Amniotic epithelial cell (primary cell): ENCODE measurements around the gene ZNF500.
"Not testable (repeated sequence)": the region's sequence is repeated elsewhere in the genome, so short reads cannot be mapped to it uniquely, and the experiment has no call there.

ENCODE experiments used
- DNase-seq: peaks from one replicate; pipeline ENCODE4 v3.0.0-alpha.2; 2010; ENCODE audit warnings: low read depth

ZNF500 gene

DNA sequence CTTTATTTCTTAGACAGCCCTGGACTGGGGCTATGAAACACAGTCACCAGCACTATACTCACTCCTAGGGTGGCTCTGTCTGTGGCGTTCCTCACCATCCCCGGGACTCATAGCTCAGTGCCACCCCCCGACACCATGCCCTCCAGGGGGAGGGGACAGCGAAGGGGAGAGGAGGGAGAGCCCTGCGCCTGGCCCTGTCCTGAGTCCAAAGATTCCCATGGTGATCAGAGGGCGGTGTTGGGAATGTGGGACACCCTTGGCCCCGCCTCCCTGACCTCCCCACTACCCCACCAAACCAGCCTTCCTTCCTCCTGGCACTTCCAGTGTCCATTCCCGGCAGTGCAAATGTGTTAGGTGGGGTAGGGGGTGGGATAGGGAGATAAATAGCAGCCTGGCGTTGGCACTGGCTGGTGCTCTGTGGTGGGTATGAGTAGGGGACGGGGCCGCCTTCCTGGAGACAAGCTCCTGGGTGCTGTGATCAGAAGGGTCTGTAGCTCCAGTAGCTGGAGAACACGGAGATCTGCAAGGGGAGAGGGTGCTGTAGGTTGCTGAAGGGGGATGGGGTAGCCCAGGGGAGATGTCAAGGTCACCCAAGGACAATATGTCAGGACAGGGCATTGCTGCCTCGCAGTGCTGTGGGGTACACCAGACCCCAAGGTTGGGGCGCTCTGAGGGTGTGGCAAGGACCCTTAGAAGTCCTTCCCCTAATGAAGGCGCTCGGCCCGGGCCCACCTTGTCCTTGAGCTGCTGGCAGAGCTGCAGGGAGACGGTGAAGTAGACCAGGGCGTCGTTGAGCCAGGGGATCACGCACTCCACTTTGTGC lies 30.2 kb upstream of the ZNF500 start:
- DNase-seq = no peak

DNA sequence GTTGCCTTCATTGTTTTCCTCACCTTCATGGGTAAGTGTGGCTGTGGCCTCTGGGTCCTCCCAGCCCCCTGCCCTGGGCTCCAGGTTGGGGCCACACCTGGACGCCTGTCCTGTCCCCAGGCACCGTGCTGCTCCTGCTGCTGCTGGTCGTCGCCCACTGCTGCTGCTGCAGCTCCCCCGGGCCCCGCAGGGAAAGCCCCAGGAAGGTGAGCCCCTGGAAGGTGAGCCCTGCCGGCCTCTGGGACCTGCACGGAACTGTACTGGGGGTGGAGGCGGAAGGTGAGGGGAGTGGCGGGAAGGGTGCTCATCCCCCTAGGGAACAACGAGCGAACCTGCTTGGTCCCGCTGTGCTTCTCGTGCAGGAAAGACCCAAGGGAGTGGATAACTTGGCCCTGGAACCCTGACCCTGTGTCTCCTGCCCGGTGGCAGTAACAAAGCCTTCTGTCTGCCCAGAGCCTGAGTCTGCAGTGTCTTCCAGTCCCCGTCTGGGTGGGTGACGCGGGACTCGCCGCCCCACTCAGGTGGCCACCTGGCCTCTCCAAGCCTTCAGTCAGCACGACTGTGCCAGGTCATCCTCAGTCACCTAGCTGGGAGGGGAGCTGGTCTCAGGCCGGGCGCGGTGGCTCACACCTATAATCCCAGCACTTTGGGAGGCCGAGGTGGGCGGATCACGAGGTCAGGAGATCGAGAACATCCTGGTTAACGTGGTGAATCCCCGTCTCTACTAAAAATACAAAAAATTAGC lies 29.0 kb upstream of the ZNF500 start:
- no peak for DNase-seq

DNA sequence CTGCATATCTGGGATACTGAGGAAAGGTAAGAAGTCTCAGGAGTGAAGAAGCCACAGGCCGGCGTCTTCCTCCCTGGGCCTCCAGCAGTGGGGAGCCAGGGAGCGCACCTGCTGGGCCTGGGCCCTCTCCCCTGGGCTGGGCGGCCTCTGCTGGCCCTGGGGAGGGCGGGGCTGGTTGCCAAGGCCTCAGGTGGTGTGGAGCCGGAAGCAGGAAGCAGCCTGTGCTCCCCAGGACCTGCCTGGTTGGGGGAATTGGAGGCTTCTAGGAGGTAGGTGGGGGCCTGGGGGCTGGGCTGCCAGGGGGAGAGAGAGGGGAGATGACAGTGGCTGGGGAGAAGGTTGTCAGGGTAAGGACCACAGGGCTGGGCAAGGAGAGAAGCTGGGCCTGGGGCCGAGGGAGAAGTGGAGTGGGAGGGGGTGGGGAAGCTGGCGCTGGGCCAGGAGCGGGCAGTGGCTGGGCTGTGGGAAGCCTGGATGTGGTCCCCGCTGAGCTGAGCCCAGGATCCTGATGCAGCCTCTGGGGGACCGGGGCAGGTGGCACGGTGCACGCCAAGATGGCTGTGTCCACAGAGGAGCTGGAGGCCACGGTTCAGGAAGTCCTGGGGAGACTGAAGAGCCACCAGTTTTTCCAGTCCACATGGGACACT lies 28.3 kb upstream of the ZNF500 start, which contains the start of gene SMIM22:
SMIM22 (plus strand) TSS at position 189 of the 647 bp plus-strand sequence; CDS start at position 555, 366 bp downstream.
- no peak for DNase-seq

DNA sequence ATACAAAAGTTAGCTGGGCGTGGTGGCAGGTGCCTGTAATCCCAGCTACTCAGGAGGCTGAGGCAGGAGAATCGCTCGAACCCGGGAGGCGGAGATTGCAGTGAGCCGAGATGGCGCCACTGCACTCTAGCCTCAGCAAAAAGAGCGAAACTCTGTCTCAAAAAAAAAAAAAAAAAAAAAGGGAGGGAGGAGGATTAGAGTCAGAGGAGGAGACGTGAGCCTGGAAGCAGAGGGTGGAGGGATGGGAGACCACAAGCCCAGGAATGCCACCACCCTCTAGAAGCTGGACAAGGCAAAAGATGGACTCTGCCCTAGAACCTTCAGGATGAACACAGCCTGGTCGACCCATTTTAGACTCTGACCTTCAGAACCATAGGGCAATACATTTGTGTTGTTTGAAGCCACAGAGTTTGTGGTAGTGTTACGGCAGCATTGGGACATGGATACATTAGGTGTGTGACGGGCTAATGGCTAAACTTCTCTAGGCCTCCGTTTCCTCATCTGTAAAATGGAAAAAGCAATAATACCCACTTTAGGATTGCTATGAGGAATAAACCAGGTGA lies 26.1 kb upstream of the ZNF500 start:
- DNase-seq = no peak

DNA sequence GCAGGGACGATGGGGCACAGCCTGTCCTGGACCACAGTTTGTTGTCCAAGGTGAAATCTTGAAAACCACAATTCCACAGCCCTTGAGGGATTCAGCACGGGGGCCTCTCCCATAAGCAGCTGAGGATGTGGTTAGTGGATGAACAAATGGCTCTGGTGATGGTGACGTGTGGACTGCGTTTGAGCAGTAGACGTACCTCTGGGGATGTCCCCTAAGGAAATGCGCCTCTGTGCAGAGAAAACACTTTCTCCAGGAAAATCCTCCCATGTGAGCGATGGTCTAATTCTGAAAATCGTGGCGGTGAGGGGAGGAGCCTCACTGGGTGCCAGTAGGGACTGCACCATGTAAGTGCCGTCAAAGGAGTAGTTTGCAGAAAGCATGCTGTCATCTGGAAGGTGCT lies 23.9 kb upstream of the ZNF500 start:
- no peak for DNase-seq

DNA sequence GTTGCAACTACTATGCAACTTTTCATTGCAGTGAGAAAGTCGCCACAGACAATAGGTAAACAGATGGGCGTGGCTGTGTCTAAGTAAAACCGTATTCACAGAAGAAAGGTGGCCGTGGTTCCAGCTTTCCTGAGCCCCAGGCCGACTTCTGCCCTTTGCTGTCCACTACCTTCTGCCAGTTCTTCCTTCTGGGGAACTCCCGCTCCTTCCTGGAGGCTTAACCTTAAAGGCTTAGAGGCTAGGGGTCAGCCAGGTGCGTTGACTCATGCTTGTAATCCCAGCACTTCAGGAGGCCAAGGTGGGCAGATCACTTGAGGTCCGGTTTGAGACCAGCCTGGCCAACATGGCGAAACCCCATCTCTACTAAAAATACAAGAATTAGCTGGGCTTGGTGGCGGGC lies 23.3 kb upstream of the ZNF500 start:
- no peak for DNase-seq

DNA sequence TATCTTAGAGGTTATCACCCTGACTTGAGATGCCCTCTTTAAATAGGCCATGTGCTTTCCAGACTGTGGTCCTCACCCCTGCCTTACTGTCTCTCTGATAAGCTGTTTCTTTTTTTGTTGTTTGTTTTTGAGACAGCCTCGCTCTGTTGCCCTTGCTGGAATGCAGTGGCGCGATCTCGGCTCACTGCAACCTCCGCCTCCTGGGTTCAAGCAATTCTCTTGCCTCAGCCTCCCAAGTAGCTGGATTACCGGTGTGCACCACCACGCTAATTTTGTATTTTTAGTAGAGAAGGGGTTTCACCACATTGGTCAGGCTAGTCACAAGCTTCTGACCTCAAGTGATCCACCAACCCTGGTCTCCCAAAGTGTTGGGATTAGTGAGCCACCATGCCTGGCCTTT lies 21.9 kb upstream of the ZNF500 start:
- DNase-seq = no peak

DNA sequence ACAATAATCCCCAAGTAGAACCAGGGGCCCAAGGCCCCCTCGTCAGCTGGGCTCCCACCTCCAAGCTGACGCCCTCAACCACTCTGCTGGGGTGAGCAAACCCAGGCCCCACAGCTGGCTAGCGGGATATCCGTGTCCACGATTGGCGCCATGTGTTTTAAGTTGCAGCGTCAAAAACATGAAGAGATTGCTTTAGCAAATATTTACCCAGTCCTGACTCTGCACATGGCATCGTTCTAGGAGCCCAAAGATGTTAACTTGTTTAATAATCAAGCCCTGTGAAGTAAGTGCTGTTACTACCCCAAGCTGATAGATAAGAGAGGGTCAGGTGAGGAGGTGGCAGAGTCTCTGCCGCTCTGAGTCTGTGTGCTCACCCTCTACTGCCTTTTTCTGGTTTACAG lies 21.5 kb upstream of the ZNF500 start:
- DNase-seq = no peak

DNA sequence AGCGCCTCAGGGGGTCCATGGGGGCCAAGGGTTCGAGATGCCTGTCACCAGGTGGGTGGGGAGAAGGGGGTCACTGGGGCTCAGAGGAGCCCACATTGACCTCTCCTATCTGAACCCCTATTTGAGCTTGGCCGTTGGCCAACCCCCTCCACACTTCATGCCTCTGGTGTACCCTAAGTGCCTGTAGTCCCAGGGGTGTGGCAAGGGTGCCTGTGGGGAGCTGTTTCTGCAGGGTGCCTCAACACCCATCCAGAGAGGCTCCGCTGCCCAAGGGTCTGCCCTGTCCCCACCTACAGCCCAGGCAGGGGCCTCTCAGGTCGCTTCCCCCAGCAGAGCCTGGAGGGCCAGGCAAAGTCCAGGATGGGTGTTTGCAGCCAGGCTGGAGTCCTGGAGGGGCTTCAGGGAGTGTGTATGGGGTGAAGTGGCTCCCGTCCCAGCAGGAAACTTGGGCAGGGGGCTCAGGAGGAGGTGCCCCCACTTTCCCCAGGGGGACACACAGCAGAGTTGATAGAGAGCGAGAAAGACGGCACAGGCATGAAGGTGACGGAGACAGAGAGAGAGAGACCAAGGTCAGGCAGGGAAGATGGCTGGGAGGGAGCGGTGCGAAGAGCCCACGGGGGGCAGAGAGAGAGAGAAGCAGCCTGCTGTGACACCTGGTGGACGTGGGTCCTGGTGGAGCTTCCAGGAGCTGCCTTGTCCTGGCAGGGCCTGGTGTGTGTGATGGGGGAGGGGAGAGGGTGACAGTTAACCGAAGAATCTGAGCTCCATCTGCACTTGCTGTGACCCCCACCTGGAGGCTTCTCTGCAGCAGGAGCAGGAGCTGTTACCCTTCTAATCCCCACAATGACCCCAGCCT lies 20.9 kb upstream of the ZNF500 start, which contains the start of gene SEPTIN12:
SEPTIN12 (minus strand) TSS at position 719 of the 856 bp plus-strand sequence; CDS start at position 19, 700 bp downstream.
- no peak for DNase-seq

DNA sequence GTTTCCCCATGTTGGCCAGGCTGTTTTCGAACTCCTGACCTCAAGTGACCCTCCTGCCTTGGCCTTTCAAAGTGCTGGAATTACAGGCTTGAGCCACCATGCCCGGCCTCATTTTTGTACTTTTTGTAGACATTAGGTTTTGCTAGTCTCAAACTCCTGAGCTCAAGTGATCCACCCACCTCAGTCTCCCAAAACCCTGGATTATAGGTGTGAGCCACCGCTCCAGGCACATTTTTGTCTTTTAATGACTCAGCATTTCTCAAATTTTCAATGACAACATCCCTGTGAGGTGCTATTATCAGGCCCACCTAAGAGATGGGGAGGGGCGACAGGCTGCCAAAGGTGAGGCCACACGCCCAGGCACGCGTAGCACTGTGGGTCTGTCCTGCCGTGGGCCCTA lies 20.1 kb upstream of the ZNF500 start:
- no peak for DNase-seq

DNA sequence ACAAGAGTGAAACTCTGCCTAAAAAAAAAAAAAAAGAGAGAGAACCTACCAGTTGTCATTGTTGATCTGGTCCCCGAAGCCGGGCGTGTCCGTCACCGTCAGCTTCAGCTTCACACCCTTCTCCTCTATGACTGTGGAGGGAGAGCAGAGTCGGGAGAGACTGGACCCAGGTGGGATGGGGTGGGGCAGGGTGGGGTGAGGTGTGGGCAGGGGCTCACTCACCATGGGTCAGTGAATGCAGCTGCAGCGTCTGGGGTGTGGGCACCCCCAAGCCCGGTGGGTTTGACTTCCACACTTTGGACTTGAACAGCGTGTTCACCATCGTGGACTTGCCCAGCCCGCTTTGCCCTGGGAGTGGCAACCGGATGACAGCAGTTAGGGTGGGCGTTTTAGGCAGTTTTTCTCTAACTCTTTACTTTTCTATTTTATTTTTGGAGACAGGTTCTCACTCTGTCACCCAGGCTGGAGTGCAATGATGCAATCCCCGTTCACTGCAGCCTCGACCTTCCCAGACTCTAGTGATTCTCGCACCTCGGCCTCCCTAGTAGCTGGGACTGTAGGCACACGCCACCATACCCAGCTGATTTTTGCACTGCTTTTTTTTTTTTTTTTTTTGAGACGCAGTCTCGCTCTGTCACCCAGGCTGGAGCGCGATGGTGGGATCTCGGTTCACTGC lies 18.9 kb upstream of the ZNF500 start:
- DNase-seq = no peak

DNA sequence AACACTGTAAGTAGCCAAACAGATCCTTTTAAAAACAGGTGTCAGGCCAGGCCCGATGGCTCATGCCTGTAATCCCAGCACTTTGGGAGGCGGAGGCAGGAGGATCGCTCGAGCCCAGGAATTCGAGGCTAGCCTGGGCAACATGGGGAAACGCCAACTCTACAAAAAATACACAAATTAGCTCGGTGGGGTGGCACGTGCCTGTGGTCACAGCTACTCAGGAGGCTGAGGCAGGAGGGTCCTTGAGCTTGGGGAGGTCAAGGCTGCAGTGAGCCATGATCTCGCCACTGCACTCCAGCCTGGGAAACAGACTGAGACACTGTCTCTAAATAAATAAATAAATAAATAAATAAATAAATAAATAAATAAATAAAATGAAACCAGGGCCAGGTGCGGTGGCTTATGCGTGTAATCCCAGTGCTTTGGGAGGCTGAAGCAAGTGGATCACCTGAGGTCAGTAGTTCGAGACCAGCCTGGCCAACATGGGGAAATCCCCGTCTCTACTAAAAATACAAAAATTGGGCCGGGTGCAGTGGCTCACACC lies 17.6 kb upstream of the ZNF500 start:
- DNase-seq = not testable (repeated sequence)

DNA sequence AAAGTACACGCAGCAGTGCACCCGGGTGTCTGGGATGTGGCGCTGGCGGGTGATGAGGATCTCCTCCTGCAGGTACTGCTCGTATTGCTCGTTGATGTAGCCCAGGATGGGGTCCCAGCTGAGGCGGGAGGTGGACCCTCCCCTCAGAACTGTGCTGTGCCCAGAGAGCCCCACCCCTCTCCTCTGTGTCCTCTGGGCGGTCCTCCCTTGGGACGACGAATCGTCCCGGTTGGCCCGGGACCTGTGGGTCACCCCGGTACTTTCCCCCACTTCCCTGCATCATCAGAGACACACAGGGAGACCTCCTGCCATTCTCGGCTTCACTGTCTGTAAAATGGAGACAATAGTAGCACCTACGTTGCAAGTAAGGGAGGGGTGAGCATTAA lies 17.0 kb upstream of the ZNF500 start:
- DNase-seq = no peak

DNA sequence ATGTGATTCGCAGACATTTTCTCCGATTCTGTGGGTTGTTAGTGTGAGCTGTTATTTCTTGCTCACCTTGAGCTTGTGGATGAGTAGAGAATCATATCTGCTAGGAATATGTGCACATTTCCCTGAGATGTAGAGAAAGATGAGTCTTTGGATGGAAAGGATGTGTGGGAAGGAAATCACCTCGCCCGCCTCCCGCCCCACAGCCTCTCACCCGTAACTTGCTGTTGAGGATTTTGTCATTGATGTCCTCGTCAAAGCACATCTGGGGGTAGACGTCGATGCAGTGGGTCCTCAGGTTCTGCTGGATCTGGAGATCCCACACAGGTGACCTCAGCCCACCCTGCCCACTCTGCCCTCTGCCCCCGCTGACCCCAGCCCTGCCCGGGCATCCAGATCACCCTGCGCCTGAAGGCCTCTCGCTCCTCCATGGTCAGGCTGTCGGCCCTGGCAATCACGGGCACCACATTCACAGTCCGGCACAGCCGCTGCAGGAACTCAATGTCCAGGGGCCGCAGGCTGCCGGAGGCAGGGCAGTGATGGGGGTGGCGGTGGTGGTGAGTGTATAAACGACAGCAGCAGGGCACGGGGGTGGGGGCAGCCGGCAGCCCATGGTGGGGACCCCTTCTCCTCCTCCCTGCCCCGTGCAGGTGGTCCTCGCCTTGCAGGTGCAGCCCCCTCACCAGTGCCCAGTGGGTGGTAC lies 16.4 kb upstream of the ZNF500 start:
- DNase-seq = no peak

DNA sequence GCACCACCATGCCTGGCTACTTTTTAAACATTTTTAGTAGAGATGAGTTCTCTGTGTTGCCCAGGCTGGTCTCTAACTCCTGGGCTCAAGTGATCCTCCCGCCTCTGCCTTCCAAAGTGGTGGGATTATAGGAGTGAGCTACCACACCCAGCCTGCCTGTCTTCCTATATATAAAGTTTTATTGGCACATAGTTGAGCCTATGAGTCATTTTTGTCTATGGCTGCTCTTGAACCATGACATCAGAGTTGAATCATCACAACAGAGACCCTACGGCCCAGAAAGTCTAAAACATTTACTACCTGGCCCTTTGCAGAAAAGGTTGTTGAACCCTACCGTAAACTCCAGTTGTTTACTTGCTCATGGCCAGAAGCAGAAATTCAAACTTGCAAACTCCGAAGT lies 13.3 kb upstream of the ZNF500 start:
- DNase-seq = peak; percentile 11

DNA sequence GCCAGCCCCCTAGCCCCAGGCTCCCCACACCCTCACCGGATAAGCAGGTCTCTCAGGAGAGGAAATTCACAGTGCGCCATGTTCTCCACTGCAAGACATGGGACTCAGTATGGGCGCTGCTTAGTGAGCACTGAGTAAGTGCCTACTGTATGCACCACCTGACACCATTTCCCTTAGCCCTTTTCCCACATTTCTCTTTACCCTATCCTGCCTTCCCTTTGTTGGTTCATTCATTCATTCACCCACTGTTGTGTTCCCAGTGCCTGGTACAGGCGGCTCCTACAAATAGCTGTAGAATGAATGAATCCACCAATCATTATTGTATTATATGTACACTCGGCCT lies 11.1 kb upstream of the ZNF500 start:
- no peak for DNase-seq

DNA sequence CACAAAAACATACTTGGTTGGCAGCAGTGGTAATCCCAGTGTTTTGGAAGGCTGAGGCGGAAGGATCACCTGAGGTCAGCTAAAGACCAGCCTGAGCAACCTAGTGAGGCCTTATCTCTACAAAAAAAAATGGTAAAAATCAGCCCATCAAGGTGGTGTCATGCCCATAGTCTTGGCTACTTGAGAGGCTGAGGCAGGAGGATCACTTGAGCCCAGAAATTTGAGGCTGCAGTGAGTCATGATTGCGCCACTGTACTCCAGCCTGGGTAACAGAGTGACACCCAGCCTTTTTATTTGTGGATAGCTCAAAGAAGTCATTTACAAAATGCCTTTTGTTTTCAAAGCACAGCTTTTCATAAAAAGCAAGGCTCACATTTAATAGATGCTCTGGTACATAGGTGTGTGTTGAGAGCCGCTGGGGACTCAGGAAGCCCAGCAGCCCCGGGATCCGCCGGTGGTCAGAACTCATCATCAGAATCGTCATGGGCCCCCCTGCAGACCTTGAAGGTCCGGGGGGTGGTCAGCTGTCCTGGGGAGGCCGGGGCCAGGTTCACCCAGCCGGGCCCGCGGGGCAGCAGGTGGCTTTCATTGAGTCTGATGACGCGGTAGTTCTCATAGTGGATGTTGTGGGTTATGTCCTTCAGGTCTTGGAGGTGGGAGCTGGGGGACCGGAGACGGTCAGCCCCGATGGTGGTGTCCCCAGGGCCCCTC lies 10.5 kb upstream of the ZNF500 start:
- no peak for DNase-seq

DNA sequence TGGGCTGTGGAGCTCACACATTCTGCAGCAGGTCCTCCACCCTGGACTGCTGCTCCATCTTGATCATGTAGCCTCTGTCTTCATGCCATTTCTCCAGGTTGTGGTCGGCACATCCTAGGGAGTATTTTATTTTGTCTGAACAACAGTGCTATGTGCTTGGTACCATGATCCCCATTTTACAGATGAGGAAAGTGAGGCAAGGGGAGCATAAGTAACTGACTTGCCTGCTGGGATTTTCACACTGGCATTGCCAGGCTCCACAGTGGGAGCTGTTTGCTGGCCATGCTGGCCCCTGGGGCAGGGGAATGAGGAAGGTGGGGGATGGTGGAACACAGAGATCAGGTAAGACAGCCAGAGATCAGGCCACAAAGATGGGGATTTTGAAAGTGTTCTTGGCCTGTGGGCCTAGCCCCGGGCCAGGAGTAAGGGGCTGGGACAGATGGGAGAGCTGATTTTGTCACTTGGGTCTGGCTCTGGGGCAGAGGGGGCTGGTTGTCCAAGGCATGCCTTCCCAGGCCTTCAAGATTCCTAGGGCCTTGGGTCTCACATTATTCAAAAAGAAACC lies 9.3 kb upstream of the ZNF500 start:
- no peak for DNase-seq

DNA sequence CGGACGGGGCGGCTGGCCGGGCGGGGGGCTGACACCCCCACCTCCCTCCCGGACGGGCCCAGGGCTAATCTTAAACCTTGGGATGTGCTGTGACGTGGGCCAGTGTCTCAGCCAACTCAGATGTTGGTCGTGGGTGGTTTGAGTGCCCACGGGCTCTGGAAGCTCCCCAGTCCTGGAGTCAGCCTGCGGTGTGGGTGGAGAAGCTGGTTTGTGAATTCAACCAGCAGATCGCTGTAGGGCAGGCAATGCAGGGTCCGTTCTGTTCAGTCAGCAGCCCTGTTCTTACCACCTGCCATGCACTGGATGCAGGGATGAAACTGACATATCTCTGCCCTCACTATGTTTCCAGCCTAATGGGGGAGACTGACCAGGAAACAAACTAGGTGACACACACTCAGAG lies 8.0 kb upstream of the ZNF500 start:
- no peak for DNase-seq
